Measurements from ENCODE around the gene SLIT3. TPM values are rescaled to one million over a fixed set of nuclear protein-coding genes. Genes with fewer than 3 reads are reported as not detected.

The SLIT3 gene
- total and polyA plus RNA-seq, 10 of the 15 experiments (the other 5 are each of a cell fraction or from before 2014, with no cell fraction given), result 0.05 TPM; not detected in 9

GRCh38 chr5:169097374-169098326 is 203.3 kb downstream of the SLIT3 start (continued):
- TF ChIP-seq BCLAF1 (IDR thresholded peaks at IDR 0.05), result no peak

- Histone ChIP-seq H3K9ac (ENCODE audit: control insufficient read depth, insufficient read depth, low read length) (no peak overlapping the region), H3K9me3 (replicated peaks; ENCODE audit: control insufficient read depth, insufficient read depth, low read length) (no peaks in the 10 kb centered on the region), H3K4me1 (ENCODE audit: control insufficient read depth, insufficient read depth, low read length) (no peaks in the 10 kb centered on the region), H2AFZ (ENCODE audit: control insufficient read depth, low read depth, low read length) (no peak overlapping the region), H4K20me1 (ENCODE audit: control insufficient read depth, insufficient read depth) (no peaks in the 10 kb centered on the region), H3K27me3 (replicated peaks in 1 of 2; ENCODE audit: control insufficient read depth in 2 of 2, insufficient read depth in 2 of 2, low read length in 1 of 2) (peaks cover 0 to 2% of the 10 kb centered on the region in 2 experiments; a peak in 3 of 4 replicates), H3K4me2 (ENCODE audit: control insufficient read depth, insufficient read depth) (no peak overlapping the region), H3K79me2 (ENCODE audit: control insufficient read depth, insufficient read depth, low read length) (no peaks in the 10 kb centered on the region), H3K27ac (ENCODE audit: control insufficient read depth, insufficient read depth) (no peak overlapping the region), H3K4me3 (no peak overlapping the region), H3K36me3 (ENCODE audit: control insufficient read depth in 2 of 2, insufficient read depth in 2 of 2, low read length in 1 of 2) (no peaks in the 10 kb centered on the region)
- POLR2A ChIA-PET, result no interaction called here
- SMC1A ChIA-PET (ENCODE audit: uncharacterized antibody, unreplicated experiment), result no interaction called here
- no TSS peak for BruUV-seq (replicated peaks)
- intact Hi-C loops (cut with micrococcal nuclease; ENCODE audit: unreplicated experiment), result no loop called here
- in situ Hi-C loops (cut with MboI), result no loop called here
- whole genome bisulfite sequencing (ENCODE audit: insufficient coverage, insufficient replicate concordance, low lambda C conversion rate, missing lambda C conversion rate), result 0% methylated on average over 1 of the region's 1 CpG
- CTCF ChIA-PET, result no interaction called here
- RAD21 ChIA-PET (ENCODE audit: unreplicated experiment), result no interaction called here
- no peak for DNase-seq (ENCODE audit: low read depth, low spot score)
- ATAC-seq, result no peak
- FAIRE-seq, result no peak
- no peak for TF ChIP-seq STAT3 (IDR thresholded peaks at IDR 0.05; ENCODE audit: low read depth, low read length)
- no peak for TF ChIP-seq MEF2B (IDR thresholded peaks at IDR 0.05; ENCODE audit: partially characterized antibody, poor library complexity, severe bottlenecking)
- TF ChIP-seq BCLAF1 (IDR thresholded peaks at IDR 0.05), result no peak
- no peak for TF ChIP-seq E2F8 (IDR thresholded peaks at IDR 0.05; ENCODE audit: low read depth, partially characterized antibody)
- no peak for TF ChIP-seq ZNF384 (IDR thresholded peaks at IDR 0.05; ENCODE audit: borderline replicate concordance, low read depth, low read length)
- TF ChIP-seq IRF5 (IDR thresholded peaks at IDR 0.05; ENCODE audit: borderline replicate concordance), result no peak
- TF ChIP-seq CREB1 (IDR thresholded peaks at IDR 0.05; ENCODE audit: low read depth), result no peak
- no peak for TF ChIP-seq SMAD5 (IDR thresholded peaks at IDR 0.05; ENCODE audit: low read depth)
- no peak for TF ChIP-seq PAX8 (IDR thresholded peaks at IDR 0.05)
- TF ChIP-seq NBN (IDR thresholded peaks at IDR 0.05), result no peak
- TF ChIP-seq TCF3 (IDR thresholded peaks at IDR 0.05; ENCODE audit: borderline replicate concordance, insufficient read depth, low read depth, low read length), result no peak
Measured at GRCh38 chr5:169095976-169096375, 205.0 kb downstream of the SLIT3 start.
